HepG2 (cell line): ENCODE data around the gene PKM.

Experiments used
- ATF4 ChIP-seq, 2 experiments: fragments of 450-650 bp in 1 of 2; sonication (generic) in 1 of 2; formaldehyde crosslinking; IDR thresholded peaks; 2 replicates each; pipeline versions ENCODE4 v1.5.0 to v1.8.0; 2020 to 2022; ENCODE audit warnings: mild to moderate bottlenecking in 1 of 2, missing genetic modification reagents in 1 of 2
- CBX5 ChIP-seq: sonication (generic); formaldehyde crosslinking; IDR thresholded peaks from 2 replicates; pipeline ENCODE4 v1.4.0; 2020; ENCODE audit warnings: missing genetic modification reagents, borderline replicate concordance
- CTCF ChIP-seq: sonication (generic); formaldehyde crosslinking; IDR thresholded peaks from 2 replicates; pipeline ENCODE4 v1.5.0; 2020; ENCODE audit warnings: mild to moderate bottlenecking, missing genetic modification reagents, moderate library complexity
- EZH2 ChIP-seq: conservative IDR thresholded peaks from 2 replicates; pipeline ENCODE4 v1.6.1; 2012; ENCODE audit warnings: mild to moderate bottlenecking, low read depth, low read length, moderate library complexity
- HBP1 ChIP-seq: IDR thresholded peaks from 2 replicates; pipeline ENCODE4 v1.6.1; 2016; ENCODE audit warnings: low read depth, control low read depth
- HDAC1 ChIP-seq: sonication (generic); formaldehyde crosslinking; IDR thresholded peaks from 2 replicates; pipeline ENCODE4 v1.5.1; 2020; ENCODE audit warnings: mild to moderate bottlenecking, missing genetic modification reagents
- HOMEZ ChIP-seq: IDR thresholded peaks from 2 replicates; pipeline ENCODE4 v1.6.1; 2016; ENCODE audit warnings: low read depth
- NR2C2 ChIP-seq: sonication (generic); formaldehyde crosslinking; IDR thresholded peaks from 2 replicates; pipeline ENCODE4 v1.4.0; 2020; ENCODE audit warnings: missing genetic modification reagents, mild to moderate bottlenecking, moderate library complexity, borderline replicate concordance
- ZBTB7A ChIP-seq: sonication (generic); formaldehyde crosslinking; IDR thresholded peaks from 2 replicates; pipeline ENCODE4 v1.8.0; 2022; ENCODE audit warnings: mild to moderate bottlenecking, missing genetic modification reagents
- ZGPAT ChIP-seq: IDR thresholded peaks from 2 replicates; pipeline ENCODE4 v1.6.1; 2016; ENCODE audit warnings: mild to moderate bottlenecking
- ZNF549 ChIP-seq: sonication (generic); formaldehyde crosslinking; IDR thresholded peaks from 2 replicates; pipeline ENCODE4 v1.5.0; 2020; ENCODE audit warnings: missing genetic modification reagents
- ZNF784 ChIP-seq: sonication (generic); formaldehyde crosslinking; IDR thresholded peaks from 2 replicates; pipeline ENCODE4 v1.5.1; 2020; ENCODE audit warnings: missing genetic modification reagents, mild to moderate bottlenecking, borderline replicate concordance

- TF ChIP-seq HBP1 (CRISPR knock-in tag) (no peak), ZNF784 (CRISPR knock-in tag) (no peak), NR2C2 (CRISPR knock-in tag) (no peak), ATF4 (CRISPR knock-in tag; IDR thresholded peaks at IDR 0.05) (no peak), HOMEZ (CRISPR knock-in tag) (no peak), ZGPAT (CRISPR knock-in tag) (no peak), CBX5 (CRISPR knock-in tag) (no peak), ZNF549 (CRISPR knock-in tag) (no peak), HDAC1 (no peak), EZH2 (no peak), CTCF (no peak), ZBTB7A (CRISPR knock-in tag) (no peak)
Measured at GRCh38 chr15:72242775-72243370, 11.9 kb upstream of the PKM start.
